ENCODE results near the gene OLFM1.

The OLFM1 gene

GRCh38 chr9:135073741-135074305, 13.6 kb upstream of the OLFM1 start:
- H3K4me3 ChIP-seq (ENCODE audit: low read depth, low read length): no peak overlapping the region
- DNase-seq (ENCODE audit: low read depth): no peak
- TF ChIP-seq CTCF (IDR thresholded peaks at IDR 0.05; ENCODE audit: low read depth, low read length, missing control alignments): no peak

GRCh38 chr9:135074354-135075233, 12.9 kb upstream of the OLFM1 start:
- no peak for TF ChIP-seq CTCF (IDR thresholded peaks at IDR 0.05; ENCODE audit: low read depth, low read length, missing control alignments)
- no peak for DNase-seq (ENCODE audit: low read depth)
- H3K4me3 ChIP-seq (ENCODE audit: low read depth, low read length): no peak overlapping the region

GRCh38 chr9:135075234-135076142, 12.0 kb upstream of the OLFM1 start:
- DNase-seq (ENCODE audit: low read depth): no peak
- H3K4me3 ChIP-seq (ENCODE audit: low read depth, low read length): no peak overlapping the region
- TF ChIP-seq CTCF (IDR thresholded peaks at IDR 0.05; ENCODE audit: low read depth, low read length, missing control alignments): no peak

GRCh38 chr9:135076143-135076875, 11.2 kb upstream of the OLFM1 start:
- TF ChIP-seq CTCF (IDR thresholded peaks at IDR 0.05; ENCODE audit: low read depth, low read length, missing control alignments): no peak
- DNase-seq (ENCODE audit: low read depth): no peak
- no peak overlapping the region for H3K4me3 ChIP-seq (ENCODE audit: low read depth, low read length)

- no peak for TF ChIP-seq CTCF (IDR thresholded peaks at IDR 0.05; ENCODE audit: low read depth, low read length, missing control alignments)
- no peak for DNase-seq (ENCODE audit: low read depth)
- H3K4me3 ChIP-seq (ENCODE audit: low read depth, low read length): no peak overlapping the region
These were observed 10.5 kb upstream of the OLFM1 start for GRCh38 chr9:135076876-135077430.
